ENCODE results near the gene TYW1.
"Not testable (repeated sequence)": the region's sequence is repeated elsewhere in the genome, so short reads cannot be mapped to it uniquely, and the experiment has no call there.

Gene TYW1

GRCh38 chr7:67135617-67136486 lies 139.2 kb downstream of the TYW1 start:
- not testable (repeated sequence) for DNase-seq

GRCh38 chr7:67137489-67137888 lies 140.9 kb downstream of the TYW1 start:
- not testable (repeated sequence) for DNase-seq

GRCh38 chr7:67139876-67140275 lies 143.2 kb downstream of the TYW1 start:
- not testable (repeated sequence) for DNase-seq

- not testable (repeated sequence) for DNase-seq
Observed at GRCh38 chr7:67141001-67141400, 144.4 kb downstream of the TYW1 start.

GRCh38 chr7:67143091-67143786 lies 146.6 kb downstream of the TYW1 start:
- DNase-seq: not testable (repeated sequence)

- not testable (repeated sequence) for DNase-seq
Observed at GRCh38 chr7:67145581-67146193, 149.1 kb downstream of the TYW1 start.

GRCh38 chr7:67149131-67149530 lies 152.5 kb downstream of the TYW1 start:
- DNase-seq: not testable (repeated sequence)

GRCh38 chr7:67154374-67154773 lies 157.7 kb downstream of the TYW1 start:
- DNase-seq: not testable (repeated sequence)

GRCh38 chr7:67156064-67156463 lies 159.4 kb downstream of the TYW1 start:
- not testable (repeated sequence) for DNase-seq

GRCh38 chr7:67163285-67163684 lies 166.7 kb downstream of the TYW1 start:
- not testable (repeated sequence) for DNase-seq

GRCh38 chr7:67171151-67171550 lies 174.5 kb downstream of the TYW1 start:
- DNase-seq: not testable (repeated sequence)

GRCh38 chr7:67176730-67177129 lies 180.1 kb downstream of the TYW1 start:
- not testable (repeated sequence) for DNase-seq

GRCh38 chr7:67178915-67179688 lies 182.5 kb downstream of the TYW1 start:
- not testable (repeated sequence) for DNase-seq

GRCh38 chr7:67182956-67183750 lies 186.5 kb downstream of the TYW1 start:
- not testable (repeated sequence) for DNase-seq

- not testable (repeated sequence) for DNase-seq
Observed at GRCh38 chr7:67184912-67185659, 188.5 kb downstream of the TYW1 start.

- DNase-seq: not testable (repeated sequence)
Observed at GRCh38 chr7:67185660-67186129, 189.1 kb downstream of the TYW1 start.

- DNase-seq: not testable (repeated sequence)
Observed at GRCh38 chr7:67189160-67189559, 192.5 kb downstream of the TYW1 start.

GRCh38 chr7:67189801-67190465 lies 193.3 kb downstream of the TYW1 start:
- not testable (repeated sequence) for DNase-seq

GRCh38 chr7:67191002-67191720 lies 194.5 kb downstream of the TYW1 start:
- DNase-seq: not testable (repeated sequence)

Measured in stimulated activated CD4-positive, alpha-beta T cell treated with anti-CD3 and anti-CD28 coated beads, Interleukin-12 subunit alpha, Interleukin-12 subunit beta, amount 100 ng/mL, for 4 hours (primary cell).